ENCODE measurements around the gene ABCC12.

DNA sequence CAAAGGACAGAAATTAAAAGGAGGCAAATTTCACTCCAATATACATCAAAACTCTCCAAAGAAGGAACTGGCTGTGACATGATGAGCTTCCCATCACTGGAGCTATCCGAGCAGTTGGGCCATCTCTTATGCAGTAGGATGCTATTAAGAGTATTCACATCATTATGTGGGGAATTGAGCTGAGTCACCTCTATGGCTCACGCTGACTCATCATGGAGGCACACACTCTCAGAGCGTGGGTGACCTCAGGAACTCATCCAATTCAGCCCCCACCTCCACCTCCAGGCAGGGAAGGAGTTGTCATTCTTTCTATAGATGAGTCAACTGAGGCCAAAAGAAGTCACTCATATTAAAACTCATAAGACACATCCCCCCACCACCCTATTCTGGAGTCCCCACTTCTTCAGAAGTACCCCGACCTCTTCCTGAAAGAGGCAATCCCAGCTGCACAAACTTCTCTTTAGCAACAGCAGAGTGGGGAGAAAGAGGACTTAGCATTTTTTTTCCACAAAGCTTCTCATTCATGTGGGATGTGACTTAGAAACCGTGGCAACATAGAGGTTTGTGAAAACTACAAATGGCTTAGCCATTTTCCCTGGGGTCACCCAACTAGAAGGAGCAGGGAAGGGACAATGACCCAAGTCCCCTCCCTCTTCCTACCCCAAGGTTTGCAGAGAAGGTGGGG is 32.5 kb downstream of the ABCC12 start:
- TF ChIP-seq, protein P1, sequence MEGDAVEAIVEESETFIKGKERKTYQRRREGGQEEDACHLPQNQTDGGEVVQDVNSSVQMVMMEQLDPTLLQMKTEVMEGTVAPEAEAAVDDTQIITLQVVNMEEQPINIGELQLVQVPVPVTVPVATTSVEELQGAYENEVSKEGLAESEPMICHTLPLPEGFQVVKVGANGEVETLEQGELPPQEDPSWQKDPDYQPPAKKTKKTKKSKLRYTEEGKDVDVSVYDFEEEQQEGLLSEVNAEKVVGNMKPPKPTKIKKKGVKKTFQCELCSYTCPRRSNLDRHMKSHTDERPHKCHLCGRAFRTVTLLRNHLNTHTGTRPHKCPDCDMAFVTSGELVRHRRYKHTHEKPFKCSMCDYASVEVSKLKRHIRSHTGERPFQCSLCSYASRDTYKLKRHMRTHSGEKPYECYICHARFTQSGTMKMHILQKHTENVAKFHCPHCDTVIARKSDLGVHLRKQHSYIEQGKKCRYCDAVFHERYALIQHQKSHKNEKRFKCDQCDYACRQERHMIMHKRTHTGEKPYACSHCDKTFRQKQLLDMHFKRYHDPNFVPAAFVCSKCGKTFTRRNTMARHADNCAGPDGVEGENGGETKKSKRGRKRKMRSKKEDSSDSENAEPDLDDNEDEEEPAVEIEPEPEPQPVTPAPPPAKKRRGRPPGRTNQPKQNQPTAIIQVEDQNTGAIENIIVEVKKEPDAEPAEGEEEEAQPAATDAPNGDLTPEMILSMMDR (IDR thresholded peaks at IDR 0.05; ENCODE audit: low read length), result no peak
- no peak for TF ChIP-seq EZH2 (IDR thresholded peaks at IDR 0.05; ENCODE audit: borderline replicate concordance, low read length)
